HG03565 (cell line): ENCODE measurements around the gene CUX1.

Experiments
- ATAC-seq: cut with Tn5 transposase; IDR thresholded peaks from one replicate; pipeline ENCODE4 v1.9.1; 2021; ENCODE audit warnings: mild to moderate bottlenecking, moderate library complexity; ENCODE audit not compliant: unreplicated experiment

Gene CUX1

DNA sequence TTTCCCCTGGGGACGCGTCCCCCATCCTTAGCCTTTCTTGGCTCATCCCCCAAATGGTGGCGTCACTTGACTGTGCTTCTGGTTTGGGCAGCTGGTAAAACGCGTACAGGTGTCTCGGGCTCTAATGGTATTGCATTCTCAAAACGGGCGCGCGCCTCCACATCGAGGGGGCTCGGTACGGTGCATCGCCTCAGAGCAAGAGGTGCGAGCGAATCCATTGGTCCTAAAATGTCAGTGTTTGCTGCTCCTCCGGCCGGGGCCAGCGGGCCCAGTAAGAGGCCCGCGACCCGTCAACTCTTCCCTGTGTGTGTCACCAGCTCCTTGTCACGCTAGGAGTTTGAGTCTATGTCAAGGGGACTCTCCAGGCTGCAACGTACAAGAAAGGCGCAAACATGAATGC lies 378.6 kb downstream of the CUX1 start:
- no peak for ATAC-seq

DNA sequence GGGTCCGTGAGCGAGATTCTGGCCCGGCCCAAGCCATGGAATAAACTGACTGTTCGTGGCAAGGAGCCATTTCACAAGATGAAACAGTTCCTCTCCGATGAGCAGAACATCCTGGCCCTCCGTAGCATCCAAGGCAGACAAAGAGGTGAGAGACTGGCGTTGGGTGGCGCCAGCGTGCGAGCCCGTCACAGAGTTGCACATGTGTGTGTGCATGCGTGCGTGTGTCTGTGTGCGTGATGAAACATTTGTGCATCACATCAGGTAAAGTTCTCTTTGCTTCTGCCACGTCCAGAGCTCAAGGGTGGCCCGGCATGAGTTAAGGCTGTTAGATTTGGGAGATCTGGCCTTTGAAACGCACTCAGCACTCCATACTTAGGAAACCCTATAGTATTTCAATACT lies 379.7 kb downstream of the CUX1 start:
- ATAC-seq, result no peak

DNA sequence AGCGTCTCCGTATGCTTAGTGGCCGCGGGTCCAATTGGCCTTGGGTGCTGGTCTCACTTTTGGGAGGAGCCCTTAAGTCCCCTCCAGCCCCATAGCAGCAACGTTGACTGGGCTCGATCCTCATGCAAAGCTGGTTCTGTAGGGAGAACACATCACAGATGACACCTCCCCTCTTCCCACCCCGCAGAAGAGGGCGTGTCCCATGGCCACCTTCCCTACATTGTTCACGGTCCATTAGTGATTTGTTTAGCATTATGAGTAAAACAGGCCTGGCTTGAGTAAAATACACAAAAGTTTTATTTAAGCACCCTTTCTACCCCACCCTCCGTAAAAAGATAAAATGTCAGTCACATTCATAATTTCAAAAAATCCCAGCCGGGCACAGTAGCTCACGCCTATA lies 380.2 kb downstream of the CUX1 start:
- ATAC-seq, result no peak

DNA sequence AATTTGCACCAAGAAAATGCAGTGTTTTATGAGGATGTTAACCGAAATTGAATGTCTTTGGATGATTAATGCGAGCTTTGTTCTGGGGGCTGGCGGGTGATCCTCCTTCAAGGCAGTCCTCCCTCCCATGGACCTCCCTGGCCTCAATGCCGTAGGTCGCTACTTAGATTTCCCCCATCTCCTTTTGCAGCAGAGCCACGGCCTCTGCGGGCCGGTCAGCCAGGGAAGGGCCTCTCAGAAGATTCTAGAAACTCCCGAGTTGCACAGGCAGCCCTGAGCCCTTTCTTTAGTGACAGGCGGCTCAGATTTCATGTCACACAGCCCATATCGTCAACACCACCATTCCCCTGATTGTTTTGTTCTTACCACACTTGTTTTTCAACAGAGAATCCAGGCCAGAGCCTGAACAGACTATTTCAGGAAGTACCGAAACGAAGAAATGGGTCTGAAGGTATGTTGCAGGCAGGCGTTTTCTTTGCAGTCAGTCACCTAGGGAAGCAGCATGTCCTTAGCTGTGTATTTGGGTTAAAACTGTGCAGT lies 381.1 kb downstream of the CUX1 start:
- no peak for ATAC-seq

DNA sequence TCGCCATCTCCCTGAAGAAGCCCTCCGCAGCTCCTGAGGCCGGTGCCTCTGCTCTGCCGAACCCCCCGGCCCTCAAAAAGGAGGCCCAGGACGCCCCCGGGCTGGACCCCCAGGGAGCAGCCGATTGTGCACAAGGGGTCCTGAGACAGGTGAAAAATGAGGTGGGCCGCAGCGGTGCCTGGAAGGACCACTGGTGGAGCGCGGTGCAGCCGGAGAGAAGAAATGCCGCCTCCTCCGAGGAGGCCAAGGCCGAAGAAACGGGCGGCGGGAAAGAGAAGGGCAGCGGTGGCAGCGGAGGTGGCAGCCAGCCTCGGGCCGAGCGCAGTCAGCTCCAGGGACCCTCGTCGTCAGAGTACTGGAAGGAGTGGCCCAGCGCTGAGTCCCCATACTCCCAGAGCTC lies 384.1 kb downstream of the CUX1 start:
- ATAC-seq, result no peak

DNA sequence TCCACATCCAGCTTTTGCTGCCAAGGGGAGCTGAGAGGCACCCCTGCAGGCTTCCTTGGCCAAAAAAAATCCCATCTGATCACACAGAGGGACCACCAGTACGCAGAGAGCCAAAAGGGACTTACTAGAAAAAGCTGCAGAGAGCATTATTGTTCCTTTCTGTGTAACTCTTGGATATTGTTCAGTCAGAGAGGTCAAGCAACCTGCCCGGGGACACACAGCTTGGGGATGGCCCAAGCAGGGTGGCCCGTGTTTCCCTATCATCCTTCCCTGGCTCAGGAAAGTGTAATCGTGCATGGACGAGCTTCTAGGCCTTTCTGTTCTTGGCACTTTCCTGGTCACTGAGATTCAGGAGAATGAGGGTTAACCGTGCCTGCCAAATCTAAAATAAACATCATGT lies 385.1 kb downstream of the CUX1 start:
- no peak for ATAC-seq

DNA sequence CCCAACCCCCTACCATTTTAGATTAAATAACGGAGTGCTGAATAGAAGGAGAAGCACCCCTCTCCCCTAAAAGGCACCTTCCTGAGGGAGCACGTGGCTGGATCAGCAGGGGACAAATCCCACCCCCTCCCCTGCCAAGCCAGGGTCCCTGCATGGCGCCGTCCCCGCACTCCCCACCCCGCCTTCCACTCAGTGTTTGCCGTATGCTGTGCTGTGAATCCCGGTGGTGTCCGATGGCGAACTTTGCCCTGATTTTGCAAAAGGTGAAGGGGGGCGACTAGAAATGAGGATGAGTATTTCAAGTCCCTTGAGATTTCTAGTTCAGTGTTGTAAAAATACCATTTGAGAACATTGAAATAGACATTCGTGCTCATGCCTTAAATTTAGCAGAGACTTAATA lies 385.8 kb downstream of the CUX1 start:
- no peak for ATAC-seq

DNA sequence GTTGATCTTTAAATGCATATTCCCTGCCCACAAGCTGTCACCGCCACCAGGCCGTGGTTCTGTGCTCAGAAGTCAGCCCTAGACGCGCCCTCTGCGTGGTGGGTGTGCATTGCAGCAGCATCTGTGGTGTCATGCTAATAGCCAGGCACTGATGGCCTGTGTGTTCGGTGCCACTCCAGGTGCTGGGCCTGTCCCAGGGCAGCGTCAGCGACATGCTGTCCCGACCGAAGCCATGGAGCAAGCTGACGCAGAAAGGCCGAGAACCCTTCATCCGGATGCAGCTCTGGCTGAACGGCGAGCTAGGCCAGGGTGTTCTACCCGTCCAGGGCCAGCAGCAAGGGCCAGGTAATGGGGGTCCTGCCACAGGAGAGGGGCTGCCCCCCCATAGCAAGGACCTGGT lies 386.8 kb downstream of the CUX1 start:
- no peak for ATAC-seq

DNA sequence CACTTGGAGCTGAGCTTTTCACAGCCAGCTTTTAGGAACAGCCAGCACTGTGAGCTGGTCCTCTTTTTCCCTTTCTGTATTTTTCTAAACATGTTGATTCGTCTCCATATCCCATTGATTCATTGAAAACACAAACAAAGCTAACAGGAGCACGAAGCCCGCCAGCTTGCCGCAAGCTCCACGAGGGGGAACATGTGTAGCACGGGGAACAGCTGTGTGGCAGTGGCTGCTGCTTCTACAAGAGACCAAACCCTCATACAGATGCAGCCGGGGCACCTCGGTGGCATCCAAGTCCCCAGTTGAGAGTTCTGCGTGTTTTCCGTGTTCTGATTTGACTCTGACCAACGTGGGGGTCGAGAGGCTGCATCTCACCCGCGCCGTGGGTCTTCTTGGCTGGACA lies 388.5 kb downstream of the CUX1 start:
- no peak for ATAC-seq

DNA sequence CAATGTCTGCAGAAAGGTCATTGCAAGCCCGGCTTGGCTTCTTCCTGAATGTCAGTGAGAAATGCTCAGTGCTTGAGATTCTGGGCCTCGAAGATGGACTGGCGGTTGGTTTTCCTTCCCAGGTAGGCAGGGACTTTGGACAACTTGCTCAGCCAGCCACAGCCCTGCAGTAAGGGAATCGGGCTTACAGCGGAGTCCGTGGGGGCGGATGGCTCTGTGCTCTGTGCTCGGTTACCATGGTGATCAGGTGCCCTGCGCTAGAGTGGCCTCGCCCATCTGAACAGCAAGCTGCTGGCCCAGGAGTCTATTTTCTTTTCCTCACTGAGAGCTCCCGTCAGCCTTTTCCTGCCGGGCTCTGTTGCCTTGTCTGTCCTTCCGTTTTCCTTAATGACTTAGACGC lies 391.4 kb downstream of the CUX1 start:
- ATAC-seq, result no peak

DNA sequence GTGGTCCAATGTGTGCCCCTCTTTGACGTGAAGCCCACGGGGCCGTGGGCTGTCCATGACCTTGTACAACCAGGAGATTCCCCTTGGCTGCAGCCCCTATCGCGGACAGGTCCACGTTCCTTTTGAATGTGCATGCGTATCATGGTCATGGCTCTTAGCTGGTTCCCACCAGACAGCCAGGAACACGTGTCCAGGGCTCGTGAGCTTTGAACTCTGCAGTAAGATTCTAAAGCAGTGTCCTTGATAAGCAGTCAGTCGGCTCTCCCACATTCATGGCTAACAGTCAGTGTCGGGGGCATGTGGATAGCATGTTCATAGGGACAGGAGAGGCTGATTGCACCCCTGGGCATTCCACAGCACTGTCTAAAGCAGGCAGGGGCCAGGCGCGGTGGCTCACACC lies 393.4 kb downstream of the CUX1 start:
- no peak for ATAC-seq

DNA sequence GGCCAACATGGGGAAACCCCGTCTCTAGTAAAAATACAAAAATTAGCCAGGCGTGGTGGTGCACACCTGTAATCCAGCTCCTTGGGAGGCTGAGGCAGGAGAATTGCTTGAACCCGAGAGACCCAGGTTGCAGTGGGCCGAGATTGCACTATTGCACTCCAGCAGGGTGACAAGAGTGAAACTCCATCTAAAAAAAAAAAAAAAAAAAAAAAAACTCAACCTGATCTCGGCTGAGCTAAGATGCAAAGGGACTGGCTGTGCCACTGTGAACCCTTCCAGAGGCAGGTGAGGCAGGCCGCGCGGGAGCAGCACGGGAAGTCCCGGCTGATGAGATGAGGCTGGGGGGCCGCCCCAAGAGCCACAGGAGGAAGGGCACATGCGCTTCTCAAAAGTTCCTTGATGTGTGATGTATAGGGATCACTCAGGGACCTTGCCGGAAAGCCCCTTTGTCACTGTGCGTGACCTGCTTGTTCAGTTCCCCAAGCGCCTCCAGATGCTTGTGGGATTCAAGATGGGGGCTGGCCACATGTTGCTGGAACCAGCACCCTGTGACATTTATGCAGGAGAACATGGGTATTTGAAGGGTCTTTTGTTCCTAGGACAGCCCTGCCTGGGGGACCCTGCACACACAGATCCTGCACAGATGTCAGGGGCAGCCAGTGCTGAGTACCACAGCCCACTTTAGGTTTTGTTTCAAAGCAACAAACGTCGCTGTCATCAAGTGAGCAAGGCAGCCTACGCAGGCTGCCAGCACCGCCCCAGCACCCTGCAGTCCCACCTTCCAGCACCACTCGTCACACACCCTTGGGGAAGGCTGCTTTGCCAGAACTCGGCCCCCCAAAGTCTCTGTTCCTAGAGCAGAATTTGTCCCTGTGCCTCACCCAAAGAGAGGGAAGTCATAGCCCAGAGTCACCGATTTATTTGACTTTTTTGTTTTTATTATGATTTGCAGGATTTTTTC lies 394.4 kb downstream of the CUX1 start:
- peak; percentile 78 for ATAC-seq

DNA sequence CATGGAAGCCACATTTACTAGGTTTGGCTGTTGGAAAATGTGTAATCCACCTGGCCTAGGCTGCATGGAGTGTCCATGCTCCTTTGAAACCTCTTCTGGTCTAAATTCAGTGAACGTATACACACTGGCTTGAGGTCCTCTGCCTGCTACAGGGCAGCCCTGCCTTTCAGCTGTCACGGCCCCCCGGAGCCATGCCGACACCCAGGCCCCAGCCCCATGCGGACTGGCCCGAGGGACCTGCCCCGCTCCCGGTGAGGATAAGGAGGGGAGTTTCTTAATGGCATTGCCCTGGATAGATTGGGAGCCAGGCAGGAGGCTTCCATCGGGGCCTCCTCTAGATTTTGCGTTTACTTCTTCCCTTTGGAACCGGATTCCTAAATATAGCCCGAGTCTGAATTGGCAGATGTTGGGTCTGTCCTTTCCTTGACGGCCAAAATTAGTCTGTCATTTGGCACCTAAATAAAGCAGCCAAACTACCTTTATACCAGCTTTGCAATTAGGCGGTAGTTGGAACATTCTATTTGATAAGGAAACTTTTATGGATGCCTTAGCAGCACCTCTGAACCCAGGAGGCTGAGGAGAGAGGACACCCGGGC lies 397.1 kb downstream of the CUX1 start:
- no peak for ATAC-seq

DNA sequence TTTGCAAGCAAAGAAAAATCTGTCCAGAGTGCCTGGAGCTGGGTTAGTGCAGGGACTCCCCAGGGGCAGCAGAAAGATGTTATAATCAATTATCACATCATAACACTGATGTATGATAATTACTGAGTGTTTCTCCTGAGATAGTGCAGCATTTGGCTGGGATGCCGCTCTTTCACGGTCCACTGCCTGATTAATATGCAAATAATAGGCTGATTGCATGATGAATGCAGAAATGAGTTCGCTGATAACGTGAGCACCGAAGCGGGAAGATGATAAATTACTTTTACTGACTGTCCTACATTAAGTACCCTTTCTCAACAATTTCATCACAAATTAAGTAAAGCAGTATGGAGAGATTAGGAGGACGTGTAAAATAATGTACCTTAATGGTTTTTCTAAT lies 397.8 kb downstream of the CUX1 start:
- no peak for ATAC-seq

DNA sequence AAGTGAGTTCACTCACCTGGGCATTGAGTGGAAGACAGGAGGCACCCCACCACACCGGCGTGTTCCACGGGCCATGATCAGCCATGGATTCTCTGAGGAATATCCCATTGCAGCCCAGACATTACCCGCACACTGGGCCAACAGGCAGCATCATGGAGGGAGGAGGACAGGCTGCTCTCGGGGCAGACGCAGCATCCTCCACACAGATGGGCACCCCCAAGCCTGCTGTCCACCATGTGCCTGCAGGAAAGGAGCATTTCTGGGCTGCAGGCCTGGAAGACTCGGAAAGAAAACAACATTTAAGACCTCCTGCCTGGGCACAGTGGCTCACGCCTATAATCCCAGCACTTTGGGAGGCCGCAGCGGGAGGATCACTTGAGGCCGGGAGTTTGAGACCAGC lies 398.3 kb downstream of the CUX1 start:
- ATAC-seq, result no peak

DNA sequence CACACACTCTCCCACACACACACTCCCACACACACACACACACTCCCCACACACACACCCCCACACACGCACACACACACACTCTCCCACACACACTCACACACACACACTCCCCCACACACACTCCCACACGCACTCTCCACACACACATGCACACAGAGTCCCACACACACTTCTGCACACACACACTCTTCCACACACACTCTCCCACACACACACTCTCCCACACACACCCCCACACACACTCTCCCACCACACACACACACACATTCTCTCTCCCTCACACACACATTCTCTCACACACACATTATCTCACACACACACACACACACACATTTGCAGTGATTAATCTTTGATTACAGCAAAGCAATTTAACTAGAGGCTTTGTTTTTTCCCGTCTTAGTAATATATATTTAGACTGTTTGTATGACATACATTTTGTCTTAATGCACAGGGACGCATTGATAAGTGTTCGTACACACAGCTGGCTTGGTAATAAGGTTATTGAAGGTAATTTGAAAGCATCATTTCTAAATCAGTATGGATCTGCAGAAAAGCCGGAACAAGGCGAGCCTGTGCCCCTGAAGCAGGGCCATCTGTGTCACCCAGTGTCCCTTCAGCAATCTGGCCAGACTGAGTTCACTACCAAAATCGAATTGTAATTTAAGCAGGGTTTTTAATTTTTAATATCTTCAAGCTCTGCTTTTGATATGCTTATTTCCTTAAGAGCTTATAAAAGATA lies 399.3 kb downstream of the CUX1 start:
- ATAC-seq, result no peak

DNA sequence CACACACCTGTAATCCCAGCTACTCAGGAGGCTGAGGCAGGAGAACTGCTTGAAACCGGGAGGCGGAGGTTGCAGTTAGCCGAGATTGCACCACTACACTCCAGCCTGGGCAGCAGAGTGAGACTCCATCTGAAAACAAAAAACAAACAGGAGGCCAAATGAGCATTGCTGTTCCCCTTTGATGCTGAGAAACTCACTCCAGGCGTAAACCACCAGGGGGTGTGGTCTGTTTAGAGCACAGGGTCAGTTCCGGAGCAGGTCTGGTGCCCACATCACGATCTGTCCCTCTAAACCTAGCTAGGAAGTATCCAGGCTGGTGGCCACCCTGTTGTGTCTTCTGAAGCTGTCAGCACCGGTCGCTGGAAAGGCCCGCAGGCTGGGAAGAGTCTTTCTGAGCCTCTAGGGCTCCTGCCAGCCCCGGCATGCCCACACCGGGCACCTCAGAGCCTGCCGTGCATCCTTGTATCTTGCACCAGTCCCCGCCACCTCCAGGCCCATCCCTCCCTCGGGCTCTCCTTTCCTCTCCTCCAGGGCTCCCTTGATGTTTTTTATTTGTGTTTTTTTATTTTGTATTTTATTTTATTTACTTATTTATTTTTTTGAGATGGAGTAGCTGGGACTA lies 402.9 kb downstream of the CUX1 start:
- ATAC-seq, result no peak

DNA sequence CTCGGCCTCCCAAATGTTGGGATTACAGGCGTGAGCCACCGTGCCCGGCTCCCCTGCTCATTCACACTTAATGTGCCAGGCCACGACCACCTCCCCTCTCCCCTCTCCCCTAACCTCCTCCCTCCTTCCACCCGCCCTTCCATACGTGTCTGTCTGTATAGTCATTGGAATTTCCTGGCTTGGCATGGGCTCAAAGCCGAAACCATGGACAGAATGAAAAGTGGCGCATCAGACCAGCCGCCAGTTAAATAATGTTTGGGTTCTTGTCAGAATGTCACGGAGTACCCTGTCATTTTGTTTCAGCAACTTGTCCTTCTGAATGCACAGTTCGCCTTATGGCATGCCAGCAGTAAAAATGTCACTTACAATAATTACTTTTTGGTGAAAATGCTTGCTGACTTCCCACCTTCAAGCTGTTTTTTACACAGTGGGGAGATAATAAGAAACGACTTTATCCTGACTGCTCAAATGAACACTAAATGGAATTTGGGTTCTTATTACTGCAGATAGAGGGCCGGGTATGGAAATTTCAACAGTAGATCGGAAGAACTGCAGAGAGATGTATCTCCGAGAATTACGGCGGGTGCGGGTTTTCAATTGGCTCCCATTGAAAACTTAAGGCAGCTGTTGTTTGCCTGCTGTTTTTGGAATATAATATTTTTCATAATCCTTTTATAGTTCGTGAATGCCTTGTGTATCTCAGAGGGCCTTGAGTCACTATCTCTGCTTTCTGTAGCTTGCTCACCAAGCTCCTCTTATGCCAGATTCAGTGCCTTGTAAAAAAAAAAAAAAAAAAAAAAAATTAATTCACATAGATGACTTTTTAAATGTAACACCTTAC lies 403.8 kb downstream of the CUX1 start:
- ATAC-seq, result no peak

DNA sequence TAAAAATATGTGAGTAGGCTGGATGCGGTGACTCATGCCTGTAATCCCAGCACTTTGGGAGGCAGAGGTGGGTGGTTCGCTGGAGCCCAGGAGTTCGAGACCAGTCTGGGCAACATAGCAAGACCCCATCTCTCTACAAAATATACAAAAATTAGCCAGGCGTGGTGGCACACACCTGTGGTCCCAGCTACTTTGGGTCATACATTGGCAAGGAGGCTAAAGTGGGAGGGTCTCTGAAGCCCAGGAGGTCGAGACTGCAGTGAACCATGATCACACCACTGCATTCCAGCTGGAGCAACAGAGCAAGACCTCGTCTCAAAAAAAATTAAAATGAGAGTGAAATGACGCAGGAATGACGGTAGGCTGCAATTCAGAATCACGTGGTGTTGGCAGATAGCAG lies 404.5 kb downstream of the CUX1 start:
- ATAC-seq, result no peak

DNA sequence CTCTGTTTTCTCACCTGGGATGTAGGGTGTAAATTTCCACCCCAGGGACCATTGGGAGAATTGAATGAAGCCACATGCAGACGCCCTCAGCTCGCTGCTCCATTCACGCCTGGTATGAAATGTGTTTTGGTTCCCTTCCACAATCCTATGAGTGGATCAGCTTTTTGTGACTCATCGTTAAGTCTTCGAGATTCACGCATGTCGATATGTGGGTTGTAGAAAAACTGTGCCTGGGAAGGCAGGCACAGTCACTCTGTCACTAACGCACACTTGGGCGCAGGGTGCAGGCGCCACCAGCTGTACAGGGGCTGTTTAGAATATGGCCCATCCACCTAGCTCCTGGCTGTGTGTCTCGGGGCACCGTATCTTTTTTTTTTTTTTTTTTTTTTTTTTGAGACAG lies 405.0 kb downstream of the CUX1 start:
- no peak for ATAC-seq
